BE2C (cell line): ENCODE measurements around the gene EIF2D.

Source experiments
- DNase-seq: peaks from one replicate; pipeline ENCODE4 v3.0.0-alpha.2; 2020
- H3K27me3 ChIP-seq: fragments of 250-450 bp; sonication (Bioruptor Pico); 2 replicates; pipeline ENCODE4 v1.5.1; 2020; ENCODE audit warnings: mild to moderate bottlenecking
- H3K36me3 ChIP-seq: fragments of 250-450 bp; sonication (Bioruptor Pico); 2 replicates; pipeline ENCODE4 v1.5.1; 2020; ENCODE audit warnings: mild to moderate bottlenecking
- H3K4me1 ChIP-seq: fragments of 250-450 bp; sonication (Bioruptor Pico); 2 replicates; pipeline ENCODE4 v1.5.1; 2020
- H3K4me3 ChIP-seq: 2 replicates; pipeline ENCODE4 v1.5.1; 2011; ENCODE audit warnings: low read depth, low read length
- H3K9me3 ChIP-seq: fragments of 250-450 bp; sonication (Bioruptor Pico); 2 replicates; pipeline ENCODE4 v1.5.1; 2020
- CTCF ChIP-seq: IDR thresholded peaks from 2 replicates; pipeline ENCODE4 v1.5.1; 2012; ENCODE audit warnings: mild to moderate bottlenecking, low read depth, low read length

The EIF2D gene

GRCh38 chr1:206608108-206608698 lies 4.1 kb downstream of the EIF2D start:
- peak; percentile 67 for DNase-seq
- no peaks in the 10 kb centered on the region for H3K9me3 ChIP-seq
- peaks cover 14% of the 10 kb centered on the region for H3K36me3 ChIP-seq
- no peaks in the 10 kb centered on the region for H3K4me1 ChIP-seq
- H3K4me3 ChIP-seq: no peak overlapping the region
- peak; percentile 89 for TF ChIP-seq CTCF
- no peaks in the 10 kb centered on the region for H3K27me3 ChIP-seq

- H3K36me3 ChIP-seq: peaks cover 21% of the 10 kb centered on the region
- H3K4me3 ChIP-seq: no peak overlapping the region
- H3K4me1 ChIP-seq: no peaks in the 10 kb centered on the region
- H3K27me3 ChIP-seq: no peaks in the 10 kb centered on the region
- H3K9me3 ChIP-seq: no peaks in the 10 kb centered on the region
- DNase-seq: peak; percentile 28
- peak; percentile 65 for TF ChIP-seq CTCF
Observed at GRCh38 chr1:206606867-206607266, 5.4 kb downstream of the EIF2D start.

GRCh38 chr1:206604861-206605260 lies 7.4 kb downstream of the EIF2D start:
- no peak for DNase-seq
- no peak for TF ChIP-seq CTCF
- H3K36me3 ChIP-seq: peaks cover 28% of the 10 kb centered on the region
- H3K9me3 ChIP-seq: no peaks in the 10 kb centered on the region
- no peaks in the 10 kb centered on the region for H3K27me3 ChIP-seq
- no peak overlapping the region for H3K4me3 ChIP-seq
- H3K4me1 ChIP-seq: no peaks in the 10 kb centered on the region

GRCh38 chr1:206600527-206600926 lies 11.7 kb downstream of the EIF2D start:
- Histone ChIP-seq H3K9me3 (no peaks in the 10 kb centered on the region), H3K4me3 (no peak overlapping the region), H3K4me1 (no peaks in the 10 kb centered on the region), H3K36me3 (peaks cover 55% of the 10 kb centered on the region), H3K27me3 (no peaks in the 10 kb centered on the region)
- no peak for TF ChIP-seq CTCF
- DNase-seq: no peak

- Histone ChIP-seq H3K36me3 (peaks cover 73% of the 10 kb centered on the region), H3K4me3 (no peak overlapping the region), H3K9me3 (no peaks in the 10 kb centered on the region), H3K27me3 (no peaks in the 10 kb centered on the region), H3K4me1 (no peaks in the 10 kb centered on the region)
- TF ChIP-seq CTCF: no peak
- DNase-seq: no peak
Observed at GRCh38 chr1:206596319-206596666, 16.0 kb downstream of the EIF2D start.

- H3K4me3 ChIP-seq: no peak overlapping the region
- no peak for TF ChIP-seq CTCF
- peaks cover 73% of the 10 kb centered on the region for H3K36me3 ChIP-seq
- H3K27me3 ChIP-seq: no peaks in the 10 kb centered on the region
- H3K4me1 ChIP-seq: no peaks in the 10 kb centered on the region
- DNase-seq: no peak
- H3K9me3 ChIP-seq: no peaks in the 10 kb centered on the region
Observed at GRCh38 chr1:206595581-206596318, 16.5 kb downstream of the EIF2D start.
